Mucosa of descending colon (tissue), 3 donors: ENCODE data around the gene ELMO1. TPM values are rescaled to one million over a fixed set of nuclear protein-coding genes. Genes with fewer than 3 reads are reported as not detected.

Source experiments
- ATAC-seq: fragments of 200-7000 bp; cut with Tn5 transposase; one replicate; pipeline ENCODE4 v1.9.1; 2020; ENCODE audit warnings: mild to moderate bottlenecking, moderate library complexity
- DNase-seq, 3 donors: peaks; one replicate each; pipeline ENCODE4 v3.0.0-alpha.2; 2020
- H3K36me3 ChIP-seq: fragments of 200-600 bp; one replicate; pipeline ENCODE4 v1.8.0; 2021; ENCODE audit warnings: low read depth, mild to moderate bottlenecking
- H3K4me1 ChIP-seq: fragments of 200-600 bp; one replicate; pipeline ENCODE4 v1.8.0; 2021; ENCODE audit warnings: low read depth, mild to moderate bottlenecking
- H3K4me3 ChIP-seq: fragments of 200-600 bp; one replicate; pipeline ENCODE4 v1.8.0; 2021; ENCODE audit warnings: mild to moderate bottlenecking
- H3K9me3 ChIP-seq: fragments of 200-600 bp; one replicate; pipeline ENCODE4 v1.8.0; 2021; ENCODE audit warnings: mild to moderate bottlenecking
- CTCF ChIP-seq: fragments of 200-600 bp; IDR thresholded peaks from one replicate; pipeline ENCODE4 v1.8.0; 2022; ENCODE audit warnings: antibody characterized with exemption, mild to moderate bottlenecking
- intact Hi-C, 2 donors: fragments of 100-400 bp; cut with DNase I in 1 of 2; cut with micrococcal nuclease in 1 of 2; formaldehyde crosslinking; loops; one replicate each; pipeline versions ENCODE4 v1.11.0 to v1.11.1; 2022; cut with DNase I, micrococcal nuclease
- total RNA-seq, 3 donors: library from RNA; stranded (reverse); fragmentation: NEBNext Ultra II Directional in 2 of 3; extraction: Animal tissue kit (Norgen Biotek cat#: 25700) in 2 of 3; gene quantifications; one replicate each; pipeline versions ENCODE4 v1.2.1 to v1.2.4, GENCODE V29; 2021 to 2023
- donor health status: DM: no; HTN: no; CAD: no; lungs with moderate emphysema.
- donor health status: DM: no; HTN: no; CAD: no.
- donor health status: DM: no; HTN: yes; CAD: no.

ELMO1 gene
- total RNA-seq, 3 donors from 2014 or later = 9.7 to 27.2 (median 18.2) TPM

DNA sequence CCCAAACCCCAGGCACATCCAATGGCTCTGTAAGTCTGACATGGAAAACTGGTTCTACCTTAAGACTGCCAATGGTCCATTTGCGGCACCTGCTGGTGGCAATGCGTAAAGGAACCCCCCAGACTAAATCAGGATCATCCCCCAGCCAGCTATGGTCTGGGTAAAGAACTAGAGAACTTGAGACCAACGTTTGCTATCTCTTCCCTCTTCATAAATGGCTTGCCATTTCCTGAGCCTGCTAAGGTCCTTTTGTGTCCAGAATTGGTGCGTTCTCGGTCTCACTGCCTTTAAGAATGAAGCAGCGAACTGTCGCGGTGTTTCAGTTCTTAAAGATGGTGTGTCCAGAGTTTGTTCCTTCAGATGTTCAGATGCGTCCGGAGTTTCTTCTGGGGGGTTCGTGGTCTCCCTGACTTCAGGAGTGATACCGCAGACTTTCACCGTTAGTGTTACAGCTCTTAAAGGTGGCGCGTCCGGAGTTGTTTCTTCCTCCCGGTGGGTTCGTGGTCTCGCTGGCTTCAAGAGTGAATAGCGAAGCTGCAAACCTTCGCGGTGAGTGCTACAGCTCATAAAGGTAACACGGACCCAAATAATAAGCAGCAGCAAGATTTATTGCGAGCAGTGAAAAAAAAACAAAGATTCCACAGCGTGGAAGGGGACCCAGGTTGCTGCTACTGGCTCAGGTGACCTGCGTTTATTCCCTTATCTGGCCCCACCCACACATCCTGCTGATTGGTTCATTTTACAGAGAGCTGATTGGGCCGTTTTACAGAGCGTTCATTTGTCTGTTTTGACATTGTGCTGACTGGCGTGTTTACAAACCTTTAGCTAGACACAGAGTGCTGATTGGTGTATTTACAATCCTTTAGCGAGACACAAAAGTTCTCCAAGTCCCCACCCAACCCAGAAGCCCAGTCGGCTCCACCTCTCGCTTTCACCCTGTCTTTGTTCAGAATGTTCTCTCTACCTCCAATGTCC, 95.4 kb downstream of the ELMO1 start:
- H3K36me3 ChIP-seq = no peaks in the 10 kb centered on the region
- no peaks in the 10 kb centered on the region for H3K9me3 ChIP-seq
- intact Hi-C loops = no loop called here
- H3K4me1 ChIP-seq = no peaks in the 10 kb centered on the region
- peak in 2 of 3 donors; percentile 44 to 45 for DNase-seq
- H3K4me3 ChIP-seq = no peak overlapping the region
- no peak for TF ChIP-seq CTCF
- ATAC-seq = peak; percentile 67

GRCh38 chr7:37352251-37352880, 96.3 kb downstream of the ELMO1 start:
- no peak for ATAC-seq
- intact Hi-C loops = no loop called here
- no peaks in the 10 kb centered on the region for H3K4me1 ChIP-seq

GRCh38 chr7:37351716-37352115, 96.9 kb downstream of the ELMO1 start:
- Histone ChIP-seq H3K36me3 (no peaks in the 10 kb centered on the region), H3K4me1 (no peaks in the 10 kb centered on the region), H3K4me3 (no peak overlapping the region), H3K9me3 (no peaks in the 10 kb centered on the region)
- TF ChIP-seq CTCF = no peak
- intact Hi-C loops = no loop called here
- ATAC-seq (no peak), DNase-seq (no peak)

More at GRCh38 chr7:37352251-37352880, 96.3 kb downstream of the ELMO1 start:
- Histone ChIP-seq H3K36me3 (no peaks in the 10 kb centered on the region), H3K9me3 (no peaks in the 10 kb centered on the region), H3K4me3 (no peak overlapping the region)
- no peak for DNase-seq
- no peak for TF ChIP-seq CTCF

- no peak for TF ChIP-seq CTCF
- DNase-seq = no peak
- no peak overlapping the region for H3K4me3 ChIP-seq
- H3K9me3 ChIP-seq = no peaks in the 10 kb centered on the region
- no peaks in the 10 kb centered on the region for H3K36me3 ChIP-seq
- no peaks in the 10 kb centered on the region for H3K4me1 ChIP-seq
- peak; percentile 16 for ATAC-seq
- intact Hi-C loops = no loop called here
Measured at GRCh38 chr7:37349979-37350590, 98.6 kb downstream of the ELMO1 start.

DNA sequence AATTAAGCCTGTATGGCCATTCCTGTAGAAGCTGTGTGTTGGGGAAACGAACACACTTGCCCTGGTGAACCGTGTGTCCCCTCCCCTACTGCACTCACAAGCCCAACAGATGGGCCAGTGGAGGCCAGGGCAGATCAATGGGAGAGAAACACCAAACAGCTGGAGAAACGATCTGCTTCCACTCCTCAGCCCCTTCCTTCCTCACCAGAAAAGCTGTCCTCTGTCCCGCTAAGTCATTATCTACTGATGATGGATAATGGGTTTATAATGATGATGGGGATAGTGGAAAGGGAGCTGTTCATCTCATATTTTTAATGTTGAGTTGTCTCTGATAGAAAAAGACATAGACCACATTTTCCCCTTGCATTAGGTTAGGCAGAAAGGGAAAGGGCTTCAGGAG, 99.7 kb downstream of the ELMO1 start:
- Histone ChIP-seq H3K36me3 (no peaks in the 10 kb centered on the region), H3K9me3 (no peaks in the 10 kb centered on the region), H3K4me1 (no peaks in the 10 kb centered on the region), H3K4me3 (no peak overlapping the region)
- intact Hi-C loops = no loop called here
- no peak for TF ChIP-seq CTCF
- ATAC-seq (no peak), DNase-seq (no peak)
